Measurements from ENCODE around the gene MSRB3. TPM values are rescaled to one million over a fixed set of nuclear protein-coding genes. Genes with fewer than 3 reads are reported as not detected.

The MSRB3 gene
- total RNA-seq, 1 donor from 2014 or later, result not detected

DNA sequence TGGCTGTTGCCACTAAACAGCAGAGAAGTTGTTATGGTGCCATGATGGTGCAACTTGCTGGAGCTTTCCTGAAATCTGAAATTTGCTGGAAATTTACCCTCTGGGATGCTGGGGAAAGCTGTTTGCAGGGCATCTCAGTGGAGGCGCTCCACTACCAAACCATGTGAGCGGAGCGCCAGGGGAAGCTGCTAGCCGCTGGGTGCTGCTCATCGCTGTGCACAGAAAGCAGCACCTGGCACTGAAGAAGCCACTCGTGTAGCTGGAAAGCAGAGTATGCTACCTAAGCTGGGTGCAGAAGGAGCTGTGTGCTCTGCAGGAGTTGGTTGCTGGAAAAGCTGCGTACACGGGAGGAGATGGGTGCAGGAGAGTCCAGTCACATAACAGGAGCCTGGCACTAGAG lies 53.0 kb downstream of the MSRB3 start:
- DNase-seq (no peak), ATAC-seq (ENCODE audit: low read depth) (no peak)
- Mint-ChIP-seq H3K36me3 (ENCODE audit: low read depth) (no peaks in the 10 kb centered on the region), H3K4me1 (no peaks in the 10 kb centered on the region), H3K4me3 (no peak overlapping the region), H3K27me3 (peaks cover 6% of the 10 kb centered on the region), H3K27ac (no peak overlapping the region), H3K9me3 (no peaks in the 10 kb centered on the region)
- ChIA-PET POLR2A (no interaction called here), CTCF (no interaction called here)
- intact Hi-C loops (cut with micrococcal nuclease), result no loop called here
- TF ChIP-seq, protein P1, sequence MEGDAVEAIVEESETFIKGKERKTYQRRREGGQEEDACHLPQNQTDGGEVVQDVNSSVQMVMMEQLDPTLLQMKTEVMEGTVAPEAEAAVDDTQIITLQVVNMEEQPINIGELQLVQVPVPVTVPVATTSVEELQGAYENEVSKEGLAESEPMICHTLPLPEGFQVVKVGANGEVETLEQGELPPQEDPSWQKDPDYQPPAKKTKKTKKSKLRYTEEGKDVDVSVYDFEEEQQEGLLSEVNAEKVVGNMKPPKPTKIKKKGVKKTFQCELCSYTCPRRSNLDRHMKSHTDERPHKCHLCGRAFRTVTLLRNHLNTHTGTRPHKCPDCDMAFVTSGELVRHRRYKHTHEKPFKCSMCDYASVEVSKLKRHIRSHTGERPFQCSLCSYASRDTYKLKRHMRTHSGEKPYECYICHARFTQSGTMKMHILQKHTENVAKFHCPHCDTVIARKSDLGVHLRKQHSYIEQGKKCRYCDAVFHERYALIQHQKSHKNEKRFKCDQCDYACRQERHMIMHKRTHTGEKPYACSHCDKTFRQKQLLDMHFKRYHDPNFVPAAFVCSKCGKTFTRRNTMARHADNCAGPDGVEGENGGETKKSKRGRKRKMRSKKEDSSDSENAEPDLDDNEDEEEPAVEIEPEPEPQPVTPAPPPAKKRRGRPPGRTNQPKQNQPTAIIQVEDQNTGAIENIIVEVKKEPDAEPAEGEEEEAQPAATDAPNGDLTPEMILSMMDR (IDR thresholded peaks at IDR 0.05), result no peak

DNA sequence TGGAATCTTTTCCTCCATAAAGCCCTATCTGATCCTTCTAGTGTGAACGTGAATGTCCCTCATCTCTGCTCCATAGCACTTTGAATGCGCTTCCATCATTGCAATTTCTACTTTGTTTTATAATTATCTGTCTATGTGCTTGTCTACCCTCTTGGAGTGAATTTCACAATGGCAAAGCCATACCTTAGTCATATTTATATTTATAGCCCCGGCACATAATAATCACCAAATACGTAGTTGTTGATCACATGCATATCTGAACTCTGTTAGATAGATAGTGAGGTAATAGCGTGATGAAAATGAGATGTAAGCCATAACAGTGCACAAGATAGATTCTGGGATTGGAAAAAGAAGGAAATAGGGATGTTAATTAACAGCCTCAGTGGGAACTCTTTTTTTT lies 55.2 kb downstream of the MSRB3 start:
- ChIA-PET CTCF (no interaction called here), POLR2A (no interaction called here)
- no peaks in the 10 kb centered on the region for H3K36me3 Mint-ChIP-seq (ENCODE audit: low read depth)
- DNase-seq (no peak), ATAC-seq (ENCODE audit: low read depth) (no peak)
- no peaks in the 10 kb centered on the region for H3K9me3 Mint-ChIP-seq
- intact Hi-C loops (cut with micrococcal nuclease), result no loop called here
- H3K27ac Mint-ChIP-seq, result no peak overlapping the region
- TF ChIP-seq, protein P1 (IDR thresholded peaks at IDR 0.05), result no peak
- H3K4me1 Mint-ChIP-seq, result no peaks in the 10 kb centered on the region
- H3K4me3 Mint-ChIP-seq, result no peak overlapping the region
- H3K27me3 Mint-ChIP-seq, result peaks cover 2% of the 10 kb centered on the region

DNA sequence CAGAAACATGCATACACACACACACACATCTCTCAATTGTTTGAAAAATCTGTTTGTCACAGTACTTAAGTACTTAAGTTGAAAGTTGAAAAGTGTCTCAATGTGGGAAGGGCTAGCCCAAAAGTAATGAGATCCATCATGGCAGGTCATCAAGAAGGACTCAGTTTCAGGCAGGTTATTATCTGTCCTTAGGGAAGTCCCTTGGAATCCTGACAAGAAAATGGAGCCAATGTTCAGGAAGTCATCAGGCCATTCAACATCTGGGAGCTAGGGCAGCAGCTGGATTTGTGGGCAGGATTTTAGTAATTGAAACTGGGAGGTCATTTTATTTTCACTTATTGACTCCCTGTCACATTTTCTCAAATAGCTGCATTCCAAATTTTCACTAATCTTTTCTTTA lies 56.0 kb downstream of the MSRB3 start:
- ATAC-seq (ENCODE audit: low read depth), result no peak

DNA sequence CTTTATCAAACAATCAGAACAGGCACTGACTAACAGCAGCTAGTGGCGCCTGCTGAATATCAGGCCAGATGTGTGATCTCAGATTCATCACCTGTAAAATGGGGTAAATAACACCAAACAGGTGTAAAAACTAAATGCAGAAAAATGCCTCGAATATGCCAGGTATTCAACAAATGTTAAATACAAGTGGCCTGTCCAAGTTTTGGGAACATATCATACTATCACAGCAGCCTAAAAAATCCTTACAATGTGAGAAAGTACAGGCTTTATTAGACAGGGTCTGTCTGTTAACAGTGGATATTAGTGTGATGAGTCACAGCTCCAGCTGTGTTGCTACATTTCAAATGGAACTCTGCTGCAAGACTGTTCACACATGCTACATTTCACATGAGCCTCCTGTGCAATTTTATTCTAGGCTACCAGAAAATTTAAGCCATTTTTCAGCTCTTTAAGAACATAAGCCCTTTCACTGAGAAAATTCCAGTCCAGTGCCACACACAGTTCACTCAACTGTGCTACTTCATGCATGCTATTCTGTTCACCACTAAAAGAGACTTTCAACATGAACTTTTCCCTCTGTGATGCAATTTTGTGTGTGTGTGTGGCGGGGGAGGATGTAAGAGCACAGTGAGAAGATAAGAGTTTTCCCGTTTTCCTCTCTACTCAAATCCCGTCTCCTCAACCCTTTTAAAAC lies 56.7 kb downstream of the MSRB3 start:
- Mint-ChIP-seq H3K4me3 (no peak overlapping the region), H3K4me1 (no peaks in the 10 kb centered on the region), H3K27ac (no peak overlapping the region), H3K36me3 (ENCODE audit: low read depth) (no peaks in the 10 kb centered on the region), H3K9me3 (no peaks in the 10 kb centered on the region), H3K27me3 (peaks cover 2% of the 10 kb centered on the region)
- ATAC-seq (ENCODE audit: low read depth) (no peak), DNase-seq (no peak)
- ChIA-PET POLR2A (no interaction called here), CTCF (no interaction called here)
- TF ChIP-seq, protein P1 (IDR thresholded peaks at IDR 0.05), result no peak
- intact Hi-C loops (cut with micrococcal nuclease), result no loop called here

More for the DNA sequence above, 56.0 kb downstream of the MSRB3 start:
- POLR2A ChIA-PET, result no interaction called here
- peaks cover 2% of the 10 kb centered on the region for H3K27me3 Mint-ChIP-seq
- H3K4me1 Mint-ChIP-seq, result no peaks in the 10 kb centered on the region
- H3K9me3 Mint-ChIP-seq, result no peaks in the 10 kb centered on the region
- no peak overlapping the region for H3K4me3 Mint-ChIP-seq
- CTCF ChIA-PET, result no interaction called here
- no peaks in the 10 kb centered on the region for H3K36me3 Mint-ChIP-seq (ENCODE audit: low read depth)
- TF ChIP-seq, protein P1 (IDR thresholded peaks at IDR 0.05), result no peak
- H3K27ac Mint-ChIP-seq, result no peak overlapping the region
- intact Hi-C loops (cut with micrococcal nuclease), result no loop called here
- no peak for DNase-seq

DNA sequence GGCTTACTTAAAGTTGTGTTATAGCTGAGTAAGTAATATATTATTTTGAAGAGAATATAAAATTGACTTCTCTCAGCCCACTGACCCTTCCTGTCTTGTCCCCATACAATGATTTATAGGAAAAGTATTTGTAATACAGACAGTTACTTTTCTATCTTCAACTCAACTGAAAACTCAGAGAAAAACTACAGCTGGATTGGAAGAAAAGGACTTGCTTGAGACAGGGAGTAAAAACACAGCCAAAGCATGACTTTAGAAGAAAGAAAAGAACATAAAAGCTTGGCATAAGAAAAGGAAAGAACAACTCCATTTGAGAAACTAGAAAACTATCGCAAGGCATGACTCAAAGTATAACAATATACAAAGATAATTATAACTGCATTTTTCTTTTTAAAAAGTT lies 57.5 kb downstream of the MSRB3 start:
- intact Hi-C loops (cut with micrococcal nuclease), result no loop called here
- Mint-ChIP-seq H3K36me3 (ENCODE audit: low read depth) (no peaks in the 10 kb centered on the region), H3K4me1 (no peaks in the 10 kb centered on the region), H3K4me3 (no peak overlapping the region), H3K27ac (no peak overlapping the region), H3K27me3 (peaks cover 2% of the 10 kb centered on the region), H3K9me3 (no peaks in the 10 kb centered on the region)
- ATAC-seq (ENCODE audit: low read depth) (no peak), DNase-seq (no peak)
- POLR2A ChIA-PET, result no interaction called here
- CTCF ChIA-PET, result no interaction called here
- TF ChIP-seq, protein P1 (IDR thresholded peaks at IDR 0.05), result no peak

All from activated B cell treated with CpG ODN at 0.5 μM for 24 hours (primary cell).